GM23338 (cell line): ENCODE results near the gene OXNAD1. TPM values are rescaled to one million over a fixed set of nuclear protein-coding genes. Genes with fewer than 3 reads are reported as not detected.
A peak's percentile ranks its signal among the peaks of the same experiment; 100 is the strongest.

Experiments
- ATAC-seq: fragments of 200-7000 bp; cut with Tn5 transposase; 3 replicates; pipeline ENCODE4 v1.9.1; 2020
- DNase-seq: peaks from one replicate; pipeline ENCODE4 v3.0.0-alpha.2; 2015; ENCODE audit warnings: low spot score
- H2AFZ ChIP-seq: fragments of 200-600 bp; sonication (generic); 2 replicates; pipeline ENCODE4 v1.8.0; 2016; ENCODE audit warnings: antibody characterized with exemption, mild to moderate bottlenecking, moderate library complexity
- H3F3A ChIP-seq: fragments of 200-600 bp; sonication (generic); replicated peaks from 2 replicates; pipeline ENCODE4 v1.8.0; 2017; ENCODE audit warnings: antibody characterized with exemption, mixed run types, low read depth
- H3K27ac ChIP-seq: fragments of 200-600 bp; sonication (generic); 2 replicates; pipeline ENCODE4 v1.6.1; 2016; ENCODE audit warnings: low read depth
- H3K27me3 ChIP-seq: fragments of 200-600 bp; sonication (generic); 2 replicates; pipeline ENCODE4 v1.8.0; 2016; ENCODE audit warnings: mild to moderate bottlenecking, mixed run types, moderate library complexity; ENCODE audit not compliant: insufficient read depth
- H3K36me3 ChIP-seq: fragments of 200-600 bp; sonication (generic); 2 replicates; pipeline ENCODE4 v1.8.0; 2016; ENCODE audit warnings: mild to moderate bottlenecking; ENCODE audit not compliant: insufficient read depth
- H3K4me1 ChIP-seq: fragments of 200-600 bp; sonication (generic); 2 replicates; pipeline ENCODE4 v1.8.0; 2016; ENCODE audit warnings: mild to moderate bottlenecking, moderate library complexity; ENCODE audit not compliant: insufficient read depth
- H3K4me2 ChIP-seq: fragments of 200-600 bp; sonication (generic); 2 replicates; pipeline ENCODE4 v1.7.1; 2017; ENCODE audit warnings: mixed run types
- H3K4me3 ChIP-seq: fragments of 200-600 bp; sonication (generic); 2 replicates; pipeline ENCODE4 v1.6.1; 2016; ENCODE audit warnings: mixed run types
- H3K79me2 ChIP-seq: fragments of 200-600 bp; sonication (generic); replicated peaks from 2 replicates; pipeline ENCODE4 v1.8.0; 2017; ENCODE audit warnings: mild to moderate bottlenecking; ENCODE audit not compliant: insufficient read depth
- H3K9me2 ChIP-seq: fragments of 200-600 bp; sonication (generic); 2 replicates; pipeline ENCODE4 v1.8.0; 2017; ENCODE audit not compliant: insufficient read depth
- H4K20me1 ChIP-seq: fragments of 200-600 bp; sonication (generic); replicated peaks from 2 replicates; pipeline ENCODE4 v1.8.0; 2017; ENCODE audit warnings: mild to moderate bottlenecking; ENCODE audit not compliant: insufficient read depth
- H3K27ac Mint-ChIP-seq: 2 replicates; pipeline ENCODE4 v1.8.0; 2020; ENCODE audit warnings: inconsistent platforms, mild to moderate bottlenecking, moderate library complexity, mixed read lengths
- H3K27me3 Mint-ChIP-seq: 3 replicates; pipeline ENCODE4 v1.8.0; 2022; ENCODE audit warnings: low read depth, mild to moderate bottlenecking, moderate library complexity, mixed read lengths, inconsistent platforms; ENCODE audit not compliant: insufficient read depth, poor library complexity
- H3K36me3 Mint-ChIP-seq: 3 replicates; pipeline ENCODE4 v1.8.0; 2021; ENCODE audit warnings: low read depth, mild to moderate bottlenecking, inconsistent platforms, moderate library complexity, mixed read lengths
- H3K4me1 Mint-ChIP-seq: 3 replicates; pipeline ENCODE4 v1.8.0; 2020; ENCODE audit warnings: mild to moderate bottlenecking, inconsistent platforms, mixed read lengths
- H3K4me3 Mint-ChIP-seq: 3 replicates; pipeline ENCODE4 v1.8.0; 2021; ENCODE audit warnings: moderate library complexity, mild to moderate bottlenecking, inconsistent platforms, mixed read lengths
- H3K9me3 Mint-ChIP-seq: 3 replicates; pipeline ENCODE4 v1.8.0; 2020; ENCODE audit warnings: moderate library complexity, mild to moderate bottlenecking, inconsistent platforms, mixed read lengths
- CTCF ChIP-seq, 2 experiments: fragments of 200-600 bp in 1 of 2; sonication (generic) in 1 of 2; conservative IDR thresholded peaks; 2 replicates each; pipeline versions ENCODE4 v1.5.1 to v1.6.1; 2016 to 2017; ENCODE audit warnings: antibody characterized with exemption in 2 of 2, low read depth in 2 of 2, mild to moderate bottlenecking in 2 of 2, moderate library complexity in 1 of 2
- ETS1 ChIP-seq: IDR thresholded peaks from 2 replicates; pipeline ENCODE4 v1.6.1; 2016; ENCODE audit warnings: antibody characterized with exemption
- EZH2 ChIP-seq: fragments of 200-600 bp; sonication (generic); IDR thresholded peaks from one replicate; pipeline ENCODE4 v1.8.0; 2017; ENCODE audit warnings: antibody characterized with exemption, mild to moderate bottlenecking, low read depth; ENCODE audit not compliant: unreplicated experiment
- ZNF114 ChIP-seq: fragments of 250-450 bp; sonication (Bioruptor Pico); IDR thresholded peaks from 2 replicates; pipeline ENCODE4 v1.5.0; 2020; ENCODE audit warnings: mild to moderate bottlenecking, moderate library complexity
- polyA plus RNA-seq: library from polyadenylated mRNA; unstranded; fragments of >200 nt; fragmentation: Nextera tagmentation; extraction: Ambion mirVana; gene quantifications from 2 replicates; pipeline ENCODE4 v1.2.1, GENCODE V29; 2016
- total RNA-seq: library from RNA; depleted of rRNA; stranded (reverse); fragments of >200 nt; shearing (Covaris generic); gene quantifications from 2 replicates; pipeline ENCODE4 v1.2.3, GENCODE V29; 2014

The OXNAD1 gene
- total and polyA plus RNA-seq, 2 experiments from 2014 or later: 22.9 to 34.2 TPM

- Mint-ChIP-seq H3K27me3 (peaks cover 8% of the 10 kb centered on the region), H3K36me3 (no peaks in the 10 kb centered on the region), H3K9me3 (no peaks in the 10 kb centered on the region; the same call in 2 of the 3 replicates), H3K4me3 (no peak overlapping the region), H3K27ac (no peak overlapping the region), H3K4me1 (peaks cover 4% of the 10 kb centered on the region; the same call in 2 of the 3 replicates)
- Histone ChIP-seq H3K4me2 (no peak overlapping the region), H3K27me3 (no peaks in the 10 kb centered on the region), H3K27ac (no peak overlapping the region), H3K36me3 (no peaks in the 10 kb centered on the region), H4K20me1 (no peaks in the 10 kb centered on the region; the same call in 1 of the 2 replicates), H3F3A (no peaks in the 10 kb centered on the region), H3K4me3 (no peak overlapping the region), H2AFZ (peak overlapping the region; percentile 83), H3K79me2 (no peaks in the 10 kb centered on the region), H3K4me1 (no peaks in the 10 kb centered on the region), H3K9me2 (no peaks in the 10 kb centered on the region)
- ATAC-seq (peak; percentile 84), DNase-seq (peak; percentile 93)
- no peak for TF ChIP-seq ETS1
- TF ChIP-seq EZH2: no peak
- TF ChIP-seq ZNF114: no peak
- peak; percentile 97 to 99 for TF ChIP-seq CTCF (conservative IDR thresholded peaks at IDR 0.05; ENCODE audit: low read depth in 2 of 2)
These were observed 17.5 kb upstream of the OXNAD1 start for GRCh38 chr3:16247282-16248061.

GRCh38 chr3:16248556-16248955, 16.5 kb upstream of the OXNAD1 start:
- Mint-ChIP-seq H3K4me1 (peaks cover 4% of the 10 kb centered on the region; the same call in 2 of the 3 replicates), H3K4me3 (no peak overlapping the region), H3K36me3 (no peaks in the 10 kb centered on the region), H3K27ac (no peak overlapping the region), H3K27me3 (peaks cover 11% of the 10 kb centered on the region), H3K9me3 (no peaks in the 10 kb centered on the region)
- H3K4me3 ChIP-seq: no peak overlapping the region
- no peak overlapping the region for H3K27ac ChIP-seq
- DNase-seq (no peak), ATAC-seq (no peak)
- no peaks in the 10 kb centered on the region for H3K36me3 ChIP-seq
- no peaks in the 10 kb centered on the region for H3K79me2 ChIP-seq
- H3F3A ChIP-seq: no peaks in the 10 kb centered on the region
- no peaks in the 10 kb centered on the region for H3K27me3 ChIP-seq
- H4K20me1 ChIP-seq: no peaks in the 10 kb centered on the region; the same call in 1 of the 2 replicates
- no peak overlapping the region for H2AFZ ChIP-seq
- no peaks in the 10 kb centered on the region for H3K9me2 ChIP-seq
- TF ChIP-seq EZH2 (no peak), CTCF (conservative IDR thresholded peaks at IDR 0.05; ENCODE audit: low read depth in 2 of 2) (peak in 1 of 2 experiments; percentile 18; a peak in 1 of 4 replicates), ETS1 (no peak)
- H3K4me1 ChIP-seq: no peaks in the 10 kb centered on the region
- H3K4me2 ChIP-seq: no peak overlapping the region
